Activated effector memory CD4-positive, alpha-beta T cell treated with anti-CD3 and anti-CD28 coated beads, Interleukin-2, amount 50 U/mL, for 16 hours (primary cell): ENCODE measurements around the gene RBMS1.
"Not testable (repeated sequence)": the region's sequence is repeated elsewhere in the genome, so short reads cannot be mapped to it uniquely, and the experiment has no call there.

Experiments used
- DNase-seq: peaks from one replicate; pipeline ENCODE4 v3.0.0-alpha.2; 2020

The RBMS1 gene

GRCh38 chr2:160467086-160467485, 26.5 kb downstream of the RBMS1 start:
- DNase-seq, result no peak

- no peak for DNase-seq
Measured at GRCh38 chr2:160465406-160465805, 28.2 kb downstream of the RBMS1 start.

- no peak for DNase-seq
Measured at GRCh38 chr2:160465002-160465401, 28.6 kb downstream of the RBMS1 start.

GRCh38 chr2:160464017-160464416, 29.6 kb downstream of the RBMS1 start:
- no peak for DNase-seq

GRCh38 chr2:160463245-160463644, 30.4 kb downstream of the RBMS1 start:
- DNase-seq, result no peak

- DNase-seq, result no peak
Measured at GRCh38 chr2:160460333-160460731, 33.3 kb downstream of the RBMS1 start.

- no peak for DNase-seq
Measured at GRCh38 chr2:160459538-160460332, 33.9 kb downstream of the RBMS1 start.

- no peak for DNase-seq
Measured at GRCh38 chr2:160458718-160459453, 34.7 kb downstream of the RBMS1 start.

GRCh38 chr2:160457588-160457987, 36.0 kb downstream of the RBMS1 start:
- no peak for DNase-seq

- DNase-seq, result no peak
Measured at GRCh38 chr2:160454070-160454797, 39.4 kb downstream of the RBMS1 start.

GRCh38 chr2:160453111-160453820, 40.3 kb downstream of the RBMS1 start:
- DNase-seq, result no peak

GRCh38 chr2:160450486-160450885, 43.1 kb downstream of the RBMS1 start:
- no peak for DNase-seq

GRCh38 chr2:160448821-160449220, 44.8 kb downstream of the RBMS1 start:
- not testable (repeated sequence) for DNase-seq

GRCh38 chr2:160445673-160446072, 47.9 kb downstream of the RBMS1 start:
- no peak for DNase-seq

GRCh38 chr2:160442603-160443002, 51.0 kb downstream of the RBMS1 start:
- no peak for DNase-seq

GRCh38 chr2:160440888-160441287, 52.7 kb downstream of the RBMS1 start:
- DNase-seq, result no peak

- not testable (repeated sequence) for DNase-seq
Measured at GRCh38 chr2:160439038-160439437, 54.6 kb downstream of the RBMS1 start.

- no peak for DNase-seq
Measured at GRCh38 chr2:160437273-160437672, 56.3 kb downstream of the RBMS1 start.

- DNase-seq, result no peak
Measured at GRCh38 chr2:160434254-160434948, 59.2 kb downstream of the RBMS1 start.

- no peak for DNase-seq
Measured at GRCh38 chr2:160433466-160434140, 60.0 kb downstream of the RBMS1 start.

GRCh38 chr2:160432633-160433032, 61.0 kb downstream of the RBMS1 start:
- no peak for DNase-seq

GRCh38 chr2:160431441-160431840, 62.2 kb downstream of the RBMS1 start:
- no peak for DNase-seq
